Endothelial cell of umbilical vein (primary cell): Measurements from ENCODE around the gene GIMAP8.

Experiments used
- CTCF ChIP-seq, 2 donors: IDR thresholded peaks; 1 replicate in 1 of 2; 2 replicates in 1 of 2; pipeline ENCODE4 v1.5.1; 2011; ENCODE audit warnings: low read length in 2 of 2, mild to moderate bottlenecking in 2 of 2, moderate library complexity in 2 of 2, control low read depth in 1 of 2, inconsistent platforms in 1 of 2, low read depth in 1 of 2; ENCODE audit not compliant: insufficient read depth in 1 of 2; ENCODE audit errors: extremely low read depth in 1 of 2
- MAX ChIP-seq: IDR thresholded peaks from 2 replicates; pipeline ENCODE4 v1.6.1; 2011; ENCODE audit not compliant: insufficient read depth, insufficient read length
- POLR2A ChIP-seq: IDR thresholded peaks from 2 replicates; pipeline ENCODE4 v1.6.1; 2012; ENCODE audit warnings: low read depth, mild to moderate bottlenecking, control low read depth, low read length
- POLR2AphosphoS5 ChIP-seq: IDR thresholded peaks from 2 replicates; pipeline ENCODE4 v1.6.1; 2012; ENCODE audit warnings: low read depth, mild to moderate bottlenecking, control low read depth, low read length, moderate library complexity; ENCODE audit not compliant: insufficient read depth

DNA sequence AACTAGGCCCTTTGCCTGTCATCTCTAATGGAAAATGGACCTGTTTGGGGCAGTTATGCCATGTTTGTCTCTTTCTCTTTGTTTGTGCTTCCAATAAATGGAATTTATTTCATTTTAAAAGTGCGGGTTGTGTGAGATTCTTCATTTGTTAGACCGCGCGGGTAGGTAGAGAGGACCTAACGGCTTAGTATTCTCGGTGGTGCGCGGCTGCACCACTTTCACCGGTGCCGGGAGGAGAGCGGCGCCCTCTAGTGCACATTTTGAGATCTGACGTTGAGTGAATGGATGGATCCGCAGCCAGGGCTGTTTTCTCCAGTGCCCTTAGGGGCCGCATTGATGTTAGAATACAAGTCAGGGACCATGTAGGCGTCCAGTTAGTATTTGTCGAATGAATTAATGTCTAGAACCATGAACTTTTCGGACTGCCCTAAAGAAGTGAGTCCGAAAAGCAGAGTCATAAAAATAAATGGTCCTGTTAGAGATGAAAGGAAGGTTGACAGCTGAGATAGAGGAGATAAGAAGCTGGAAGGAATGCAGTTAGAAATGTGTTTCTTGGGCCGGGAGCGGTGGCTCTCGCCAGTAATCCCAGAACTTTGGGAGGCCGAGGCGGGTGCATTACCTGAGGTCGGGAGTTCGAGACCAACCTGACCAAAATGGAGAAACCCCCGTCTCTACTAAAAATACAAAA, 29.3 kb upstream of the GIMAP8 start:
- TF ChIP-seq CTCF (IDR thresholded peaks at IDR 0.05; ENCODE audit: extremely low read depth in 1 of 2, insufficient read depth in 1 of 2, low read depth in 1 of 2, low read length in 2 of 2) = peak; percentile 80 to 81
- no peak for TF ChIP-seq MAX
- no peak for TF ChIP-seq POLR2AphosphoS5
- TF ChIP-seq POLR2A = no peak
